Measurements from ENCODE around the gene TSPOAP1.

TSPOAP1 gene

DNA sequence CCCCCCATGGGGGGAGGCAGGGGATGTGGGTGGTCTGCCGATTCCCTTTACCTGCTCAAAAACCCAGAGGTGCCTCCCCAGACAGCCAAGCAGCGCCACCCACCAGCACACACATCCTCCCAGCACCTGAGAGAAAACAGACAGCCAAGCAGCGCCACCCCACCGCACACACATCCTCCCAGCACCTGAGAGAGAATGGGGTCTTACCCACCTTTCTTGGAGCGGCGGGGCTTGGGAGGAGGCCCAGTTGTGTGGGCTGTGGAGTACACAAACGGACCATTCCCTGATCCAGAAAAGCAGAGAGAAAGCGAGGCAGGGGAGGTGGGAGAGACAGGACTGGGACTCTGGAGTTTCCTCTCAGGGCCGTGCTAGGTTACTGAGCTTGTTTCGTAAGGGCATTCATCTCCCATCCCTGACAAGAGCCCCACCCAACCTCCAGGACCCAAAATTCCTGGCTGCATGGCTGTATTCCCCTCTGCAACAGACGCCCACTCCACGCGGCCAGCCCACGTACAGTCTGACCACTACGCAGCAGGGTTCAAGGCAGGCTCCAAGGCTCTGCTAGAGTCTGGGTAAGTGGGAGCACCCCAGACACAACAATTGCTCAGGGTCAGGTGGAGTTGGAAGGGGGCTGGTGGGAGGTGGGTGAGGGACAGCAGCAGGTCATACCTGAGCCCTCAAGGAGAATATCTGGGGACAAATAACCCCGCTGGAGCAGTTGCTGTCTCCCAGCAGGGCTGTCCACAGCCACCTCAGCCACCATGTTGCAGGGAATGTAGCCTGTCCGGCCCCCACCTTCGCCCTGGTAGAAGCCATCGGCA, 22.3 kb downstream of the TSPOAP1 start:
- Histone ChIP-seq H3K4me2 (ENCODE audit: low read length, poor library complexity, severe bottlenecking) (no peak overlapping the region), H3K79me1 (replicated peaks; ENCODE audit: low read length, poor library complexity, severe bottlenecking) (no peaks in the 10 kb centered on the region), H2BK15ac (ENCODE audit: low read depth, poor library complexity, severe bottlenecking) (no peak overlapping the region), H3K27me3 (ENCODE audit: control insufficient read depth in 1 of 2, insufficient read depth in 1 of 2, low read length in 2 of 2) (peaks cover 31 to 66% of the 10 kb centered on the region in 2 experiments), H3K4me3 (ENCODE audit: insufficient read depth in 1 of 2, low read depth in 1 of 2, low read length in 2 of 2) (no peak overlapping the region), H3K9me3 (ENCODE audit: control insufficient read depth, low read length) (no peaks in the 10 kb centered on the region), H2BK120ac (ENCODE audit: low read depth, low read length) (no peak overlapping the region), H3K27ac (ENCODE audit: low read length, poor library complexity, severe bottlenecking) (no peak overlapping the region), H3K36me3 (ENCODE audit: control insufficient read depth in 1 of 2, insufficient read depth in 2 of 2, low read depth in 1 of 2, low read length in 2 of 2) (no peaks in the 10 kb centered on the region), H3K4ac (ENCODE audit: low read depth in 1 of 2, low read length in 2 of 2) (no peak overlapping the region), H2BK5ac (ENCODE audit: low read depth, low read length, poor library complexity, severe bottlenecking) (no peak overlapping the region), H3K18ac (ENCODE audit: low read depth in 1 of 2, low read length in 2 of 2) (no peak overlapping the region), H3K4me1 (ENCODE audit: control insufficient read depth, insufficient read depth, low read depth, low read length) (no peaks in the 10 kb centered on the region), H3K14ac (ENCODE audit: low read length in 2 of 2) (no peak overlapping the region), H3K23ac (ENCODE audit: low read length in 2 of 2) (no peak overlapping the region), H2AK5ac (ENCODE audit: low read length, severe bottlenecking) (no peak overlapping the region), H2AFZ (ENCODE audit: low read depth, low read length) (no peak overlapping the region), H3K9ac (ENCODE audit: low read length) (no peak overlapping the region), H4K8ac (ENCODE audit: low read length) (no peak overlapping the region), H2BK12ac (ENCODE audit: low read length in 2 of 2) (no peak overlapping the region), H4K91ac (ENCODE audit: low read length) (no peak overlapping the region)
- WGBS, result 84% methylated on average over 19 of the region's 19 CpGs
- DNase-seq, result no peak

DNA sequence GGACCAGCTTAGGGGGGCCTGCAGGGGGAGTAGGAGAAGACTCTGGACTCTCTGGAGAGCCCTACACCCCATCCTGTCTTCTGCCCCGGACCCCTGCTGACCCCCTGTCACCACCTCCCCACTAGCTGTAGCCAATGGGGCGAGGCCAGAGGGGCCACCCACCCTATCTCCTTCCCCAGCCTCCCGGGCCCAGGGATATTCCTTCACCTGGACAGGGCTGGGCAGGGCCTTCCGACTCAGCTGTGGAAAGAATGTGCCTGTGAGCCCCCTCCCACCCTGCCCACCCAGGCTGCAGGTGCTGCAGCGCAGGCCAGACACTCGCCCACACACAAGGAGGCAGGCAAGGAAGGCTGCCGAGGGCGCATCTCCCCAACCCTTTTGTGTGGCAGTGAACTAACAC, 23.0 kb downstream of the TSPOAP1 start:
- Histone ChIP-seq H3K4ac (ENCODE audit: low read depth in 1 of 2, low read length in 2 of 2) (no peak overlapping the region), H3K9ac (ENCODE audit: low read length) (no peak overlapping the region), H3K9me3 (ENCODE audit: control insufficient read depth, low read length) (no peaks in the 10 kb centered on the region), H3K4me3 (ENCODE audit: insufficient read depth in 1 of 2, low read depth in 1 of 2, low read length in 2 of 2) (no peak overlapping the region), H3K4me1 (ENCODE audit: control insufficient read depth, insufficient read depth, low read depth, low read length) (no peaks in the 10 kb centered on the region), H4K91ac (ENCODE audit: low read length) (no peak overlapping the region), H4K8ac (ENCODE audit: low read length) (no peak overlapping the region), H3K4me2 (ENCODE audit: low read length, poor library complexity, severe bottlenecking) (no peak overlapping the region), H3K27ac (ENCODE audit: low read length, poor library complexity, severe bottlenecking) (no peak overlapping the region), H3K14ac (ENCODE audit: low read length in 2 of 2) (no peak overlapping the region), H3K36me3 (ENCODE audit: control insufficient read depth in 1 of 2, insufficient read depth in 2 of 2, low read depth in 1 of 2, low read length in 2 of 2) (no peaks in the 10 kb centered on the region), H2AFZ (ENCODE audit: low read depth, low read length) (no peak overlapping the region), H2BK15ac (ENCODE audit: low read depth, poor library complexity, severe bottlenecking) (no peak overlapping the region), H3K18ac (ENCODE audit: low read depth in 1 of 2, low read length in 2 of 2) (no peak overlapping the region), H2BK12ac (ENCODE audit: low read length in 2 of 2) (no peak overlapping the region), H3K27me3 (ENCODE audit: control insufficient read depth in 1 of 2, insufficient read depth in 1 of 2, low read length in 2 of 2) (peaks cover 32 to 69% of the 10 kb centered on the region in 2 experiments), H3K23ac (ENCODE audit: low read length in 2 of 2) (no peak overlapping the region), H3K79me1 (replicated peaks; ENCODE audit: low read length, poor library complexity, severe bottlenecking) (no peaks in the 10 kb centered on the region), H2AK5ac (ENCODE audit: low read length, severe bottlenecking) (no peak overlapping the region), H2BK5ac (ENCODE audit: low read depth, low read length, poor library complexity, severe bottlenecking) (no peak overlapping the region), H2BK120ac (ENCODE audit: low read depth, low read length) (no peak overlapping the region)
- WGBS, result 73% methylated on average over 8 of the region's 8 CpGs
- no peak for DNase-seq

DNA sequence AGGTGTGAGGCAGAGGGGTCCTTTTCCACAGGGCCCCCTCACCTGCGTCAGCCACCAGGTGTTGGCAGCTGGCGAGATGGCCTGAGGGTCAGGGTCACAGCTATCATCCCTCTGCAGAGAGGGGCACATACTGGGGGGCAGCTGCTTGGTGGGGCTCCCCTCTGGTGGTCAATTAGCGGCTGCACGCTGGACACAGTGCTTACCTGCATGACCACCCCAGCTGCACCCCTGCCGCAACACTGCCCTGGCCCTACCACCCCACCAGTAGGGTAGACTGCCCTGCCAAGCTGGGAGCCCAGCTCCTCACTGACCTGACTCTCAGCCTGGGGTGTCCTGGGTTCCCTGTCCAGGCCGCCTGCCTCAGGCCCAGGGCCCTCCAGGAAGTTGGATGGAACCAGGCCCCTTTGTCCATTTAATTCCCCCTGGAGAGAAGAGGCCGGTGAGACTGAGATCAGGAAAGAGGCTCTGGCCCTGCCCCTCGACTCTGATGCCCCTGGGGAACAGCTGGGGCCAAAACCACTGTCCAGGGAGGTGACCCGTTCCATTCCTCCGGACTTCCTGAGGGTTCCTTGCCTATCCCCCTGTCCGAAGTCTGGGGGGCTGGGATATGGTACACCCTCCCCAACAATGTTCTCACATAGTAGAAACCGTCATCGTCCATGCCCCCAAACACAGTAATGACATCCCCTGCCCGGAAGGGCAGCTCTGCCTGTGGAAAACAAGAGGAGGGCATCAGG, 23.7 kb downstream of the TSPOAP1 start:
- H3K9ac ChIP-seq (ENCODE audit: low read length), result no peak overlapping the region

DNA sequence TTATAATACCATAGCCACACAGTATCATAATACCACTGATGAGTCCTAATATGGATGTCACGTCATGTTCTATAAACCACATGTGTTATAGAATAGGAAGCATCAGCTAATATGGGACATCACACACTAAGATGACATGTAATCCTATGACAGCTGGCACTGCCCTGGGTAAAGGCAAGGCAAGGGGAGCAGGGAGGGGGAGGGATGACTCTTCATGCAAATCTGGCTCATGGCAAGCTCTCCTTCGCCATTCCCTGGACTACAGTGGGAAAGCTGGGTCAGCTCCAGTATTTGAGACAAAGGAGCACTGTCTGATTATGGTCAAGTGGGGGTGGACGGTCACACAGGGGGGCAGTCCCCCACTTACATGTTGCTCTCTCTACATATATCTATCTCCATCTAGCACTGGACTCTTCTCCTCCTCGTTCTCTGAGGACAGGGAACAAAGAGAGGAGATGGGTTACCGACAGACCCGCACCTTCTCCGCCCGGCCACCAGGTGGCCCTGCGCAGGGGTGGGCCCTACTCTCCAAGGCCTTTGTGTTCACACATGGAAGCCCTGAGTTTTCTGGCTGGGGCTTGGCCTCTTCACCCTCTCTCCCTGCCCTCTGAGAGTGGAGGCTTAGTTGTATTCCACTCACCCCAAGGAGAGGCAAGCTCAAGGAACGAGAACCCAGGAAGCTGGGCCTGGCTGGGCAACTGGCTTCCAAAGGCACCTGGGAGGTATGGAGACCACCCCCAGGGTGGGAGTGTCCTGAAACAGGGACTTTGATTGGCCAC, 24.4 kb downstream of the TSPOAP1 start:
- H2AK5ac ChIP-seq (ENCODE audit: low read length, severe bottlenecking), result no peak overlapping the region
- H3K4me3 ChIP-seq (ENCODE audit: insufficient read depth in 1 of 2, low read depth in 1 of 2, low read length in 2 of 2), result no peak overlapping the region
- WGBS, result 34% methylated on average over 10 of the region's 10 CpGs
- H3K14ac ChIP-seq (ENCODE audit: low read length in 2 of 2), result no peak overlapping the region
- H2BK12ac ChIP-seq (ENCODE audit: low read length in 2 of 2), result no peak overlapping the region
- no peak overlapping the region for H3K9ac ChIP-seq (ENCODE audit: low read length)
- H2BK15ac ChIP-seq (ENCODE audit: low read depth, poor library complexity, severe bottlenecking), result no peak overlapping the region
- peak; percentile 34 for DNase-seq
- H3K23ac ChIP-seq (ENCODE audit: low read length in 2 of 2), result no peak overlapping the region
- no peak overlapping the region for H2BK5ac ChIP-seq (ENCODE audit: low read depth, low read length, poor library complexity, severe bottlenecking)
- H3K79me1 ChIP-seq (replicated peaks; ENCODE audit: low read length, poor library complexity, severe bottlenecking), result no peaks in the 10 kb centered on the region
- H3K4ac ChIP-seq (ENCODE audit: low read depth in 1 of 2, low read length in 2 of 2), result no peak overlapping the region
- no peaks in the 10 kb centered on the region for H3K36me3 ChIP-seq (ENCODE audit: control insufficient read depth in 1 of 2, insufficient read depth in 2 of 2, low read depth in 1 of 2, low read length in 2 of 2)
- H3K4me2 ChIP-seq (ENCODE audit: low read length, poor library complexity, severe bottlenecking), result no peak overlapping the region
- peaks cover 32 to 71% of the 10 kb centered on the region in 2 experiments for H3K27me3 ChIP-seq (ENCODE audit: control insufficient read depth in 1 of 2, insufficient read depth in 1 of 2, low read length in 2 of 2)
- no peak overlapping the region for H2AFZ ChIP-seq (ENCODE audit: low read depth, low read length)
- H3K4me1 ChIP-seq (ENCODE audit: control insufficient read depth, insufficient read depth, low read depth, low read length), result no peaks in the 10 kb centered on the region
- no peak overlapping the region for H4K91ac ChIP-seq (ENCODE audit: low read length)
- H3K18ac ChIP-seq (ENCODE audit: low read depth in 1 of 2, low read length in 2 of 2), result no peak overlapping the region
- no peak overlapping the region for H4K8ac ChIP-seq (ENCODE audit: low read length)
- no peak overlapping the region for H3K27ac ChIP-seq (ENCODE audit: low read length, poor library complexity, severe bottlenecking)
- H3K9me3 ChIP-seq (ENCODE audit: control insufficient read depth, low read length), result no peaks in the 10 kb centered on the region
- no peak overlapping the region for H2BK120ac ChIP-seq (ENCODE audit: low read depth, low read length)

More for the DNA sequence above, 23.7 kb downstream of the TSPOAP1 start:
- DNase-seq, result no peak
- H3K18ac ChIP-seq (ENCODE audit: low read depth in 1 of 2, low read length in 2 of 2), result no peak overlapping the region
- no peak overlapping the region for H2BK120ac ChIP-seq (ENCODE audit: low read depth, low read length)
- H3K4me2 ChIP-seq (ENCODE audit: low read length, poor library complexity, severe bottlenecking), result no peak overlapping the region
- H3K27me3 ChIP-seq (ENCODE audit: control insufficient read depth in 1 of 2, insufficient read depth in 1 of 2, low read length in 2 of 2), result peaks cover 36 to 74% of the 10 kb centered on the region in 2 experiments
- H3K4me1 ChIP-seq (ENCODE audit: control insufficient read depth, insufficient read depth, low read depth, low read length), result no peaks in the 10 kb centered on the region
- H4K8ac ChIP-seq (ENCODE audit: low read length), result no peak overlapping the region
- H2BK12ac ChIP-seq (ENCODE audit: low read length in 2 of 2), result no peak overlapping the region
- H3K27ac ChIP-seq (ENCODE audit: low read length, poor library complexity, severe bottlenecking), result no peak overlapping the region
- H3K4ac ChIP-seq (ENCODE audit: low read depth in 1 of 2, low read length in 2 of 2), result no peak overlapping the region
- H2BK5ac ChIP-seq (ENCODE audit: low read depth, low read length, poor library complexity, severe bottlenecking), result no peak overlapping the region
- H2AFZ ChIP-seq (ENCODE audit: low read depth, low read length), result no peak overlapping the region
- no peaks in the 10 kb centered on the region for H3K79me1 ChIP-seq (replicated peaks; ENCODE audit: low read length, poor library complexity, severe bottlenecking)
- H3K23ac ChIP-seq (ENCODE audit: low read length in 2 of 2), result no peak overlapping the region
- no peaks in the 10 kb centered on the region for H3K9me3 ChIP-seq (ENCODE audit: control insufficient read depth, low read length)
- WGBS, result 86% methylated on average over 14 of the region's 14 CpGs
- peak overlapping the region; percentile 2 for H4K91ac ChIP-seq (ENCODE audit: low read length)
- H3K14ac ChIP-seq (ENCODE audit: low read length in 2 of 2), result no peak overlapping the region
- no peak overlapping the region for H2AK5ac ChIP-seq (ENCODE audit: low read length, severe bottlenecking)
- no peaks in the 10 kb centered on the region for H3K36me3 ChIP-seq (ENCODE audit: control insufficient read depth in 1 of 2, insufficient read depth in 2 of 2, low read depth in 1 of 2, low read length in 2 of 2)
- no peak overlapping the region for H2BK15ac ChIP-seq (ENCODE audit: low read depth, poor library complexity, severe bottlenecking)
- no peak overlapping the region for H3K4me3 ChIP-seq (ENCODE audit: insufficient read depth in 1 of 2, low read depth in 1 of 2, low read length in 2 of 2)
